ENCODE results near the gene SAMD11. TPM values are rescaled to one million over a fixed set of nuclear protein-coding genes. Genes with fewer than 3 reads are reported as not detected.

The SAMD11 gene
- total and polyA plus RNA-seq, 2 experiments from 2014 or later = 8.2 to 40.9 TPM

- Histone ChIP-seq H3K27me3 (replicated peaks; ENCODE audit: insufficient read depth) (no peaks in the 10 kb centered on the region), H4K20me1 (ENCODE audit: insufficient read depth) (no peaks in the 10 kb centered on the region), H3F3A (ENCODE audit: insufficient read depth) (no peaks in the 10 kb centered on the region; the same call in 1 of the 2 replicates), H3K4me1 (ENCODE audit: insufficient read depth) (0 out of 2 replicates have a peak, but pooled peaks cover 2% of the 10 kb centered on the region), H3K4me2 (ENCODE audit: unreplicated experiment) (no peak overlapping the region), H3K27ac (no peak overlapping the region), H3K9me3 (ENCODE audit: low read depth) (no peaks in the 10 kb centered on the region), H3K9ac (no peak overlapping the region), H2AFZ (no peak overlapping the region), H3K9me2 (ENCODE audit: insufficient read depth) (no peaks in the 10 kb centered on the region), H3K79me2 (ENCODE audit: insufficient read depth) (peaks cover 12% of the 10 kb centered on the region; the same call in 1 of the 2 replicates), H3K4me3 (no peak overlapping the region), H3K36me3 (ENCODE audit: low read depth) (no peaks in the 10 kb centered on the region)
- no peak for DNase-seq
- in situ Hi-C loops (cut with MboI) = no loop called here
- no peak for TF ChIP-seq EZH2phosphoT487 (IDR thresholded peaks at IDR 0.05; ENCODE audit: insufficient read depth, low read depth)
- WGBS, 2 experiments (ENCODE audit: low coverage in 1 of 2, low lambda C conversion rate in 2 of 2, missing lambda C conversion rate in 2 of 2) = 79 to 89% methylated on average over 24 to 25 of the region's 25 CpGs
Measured at GRCh38 chr1:932776-933602, 9.3 kb downstream of the SAMD11 start.

- Histone ChIP-seq H3K36me3 (ENCODE audit: low read depth) (no peaks in the 10 kb centered on the region), H2AFZ (no peak overlapping the region), H3K9me2 (ENCODE audit: insufficient read depth) (no peaks in the 10 kb centered on the region), H3F3A (ENCODE audit: insufficient read depth) (no peaks in the 10 kb centered on the region; the same call in 1 of the 2 replicates), H3K4me3 (no peak overlapping the region), H3K27ac (no peak overlapping the region), H3K27me3 (replicated peaks; ENCODE audit: insufficient read depth) (no peaks in the 10 kb centered on the region), H3K4me1 (ENCODE audit: insufficient read depth) (peaks cover 7% of the 10 kb centered on the region; the same call in 1 of the 2 replicates), H3K4me2 (ENCODE audit: unreplicated experiment) (no peak overlapping the region), H3K79me2 (ENCODE audit: insufficient read depth) (peaks cover 12% of the 10 kb centered on the region; the same call in 1 of the 2 replicates), H3K9me3 (ENCODE audit: low read depth) (no peaks in the 10 kb centered on the region), H3K9ac (no peak overlapping the region), H4K20me1 (ENCODE audit: insufficient read depth) (no peaks in the 10 kb centered on the region)
- 41 to 44% methylated on average over 9 to 10 of the region's 10 CpGs for WGBS, 2 experiments (ENCODE audit: low coverage in 1 of 2, low lambda C conversion rate in 2 of 2, missing lambda C conversion rate in 2 of 2)
- in situ Hi-C loops (cut with MboI) = no loop called here
- no peak for DNase-seq
- TF ChIP-seq EZH2phosphoT487 (IDR thresholded peaks at IDR 0.05; ENCODE audit: insufficient read depth, low read depth) (no peak), EZH2 (IDR thresholded peaks at IDR 0.05; ENCODE audit: insufficient read depth, poor library complexity, severe bottlenecking) (no peak)
Measured at GRCh38 chr1:933603-933940, 9.8 kb downstream of the SAMD11 start.

- Histone ChIP-seq H3K9ac (no peak overlapping the region), H3K4me3 (no peak overlapping the region), H3K79me2 (ENCODE audit: insufficient read depth) (peaks cover 4% of the 10 kb centered on the region; the same call in 1 of the 2 replicates), H3F3A (ENCODE audit: insufficient read depth) (no peaks in the 10 kb centered on the region; the same call in 1 of the 2 replicates), H3K27ac (no peak overlapping the region), H3K9me3 (ENCODE audit: low read depth) (no peaks in the 10 kb centered on the region), H3K36me3 (ENCODE audit: low read depth) (no peaks in the 10 kb centered on the region), H3K9me2 (ENCODE audit: insufficient read depth) (no peaks in the 10 kb centered on the region), H3K4me1 (ENCODE audit: insufficient read depth) (peaks cover 10% of the 10 kb centered on the region; the same call in 1 of the 2 replicates), H2AFZ (no peak overlapping the region), H3K4me2 (ENCODE audit: unreplicated experiment) (no peak overlapping the region), H3K27me3 (replicated peaks; ENCODE audit: insufficient read depth) (no peaks in the 10 kb centered on the region), H4K20me1 (ENCODE audit: insufficient read depth) (no peaks in the 10 kb centered on the region)
- 35 to 38% methylated on average over 37 of the region's 37 CpGs for WGBS, 2 experiments (ENCODE audit: low coverage in 1 of 2, low lambda C conversion rate in 2 of 2, missing lambda C conversion rate in 2 of 2)
- TF ChIP-seq EZH2phosphoT487 (IDR thresholded peaks at IDR 0.05; ENCODE audit: insufficient read depth, low read depth) = no peak
- TF ChIP-seq EZH2 (IDR thresholded peaks at IDR 0.05; ENCODE audit: insufficient read depth, poor library complexity, severe bottlenecking) = no peak
- in situ Hi-C loops (cut with MboI) = no loop called here
- DNase-seq = peak; percentile 48
Measured at GRCh38 chr1:934991-935750, 11.4 kb downstream of the SAMD11 start.

- Histone ChIP-seq H2AFZ (no peak overlapping the region), H3K27me3 (replicated peaks; ENCODE audit: insufficient read depth) (no peaks in the 10 kb centered on the region), H3K4me1 (ENCODE audit: insufficient read depth) (peaks cover 16% of the 10 kb centered on the region; the same call in 1 of the 2 replicates), H3K9ac (no peak overlapping the region), H3K79me2 (ENCODE audit: insufficient read depth) (peaks cover 4% of the 10 kb centered on the region; the same call in 1 of the 2 replicates), H3K9me3 (ENCODE audit: low read depth) (no peaks in the 10 kb centered on the region), H3K27ac (no peak overlapping the region), H3K4me2 (ENCODE audit: unreplicated experiment) (no peak overlapping the region), H3K9me2 (ENCODE audit: insufficient read depth) (no peaks in the 10 kb centered on the region), H3K36me3 (ENCODE audit: low read depth) (no peaks in the 10 kb centered on the region), H3F3A (ENCODE audit: insufficient read depth) (no peaks in the 10 kb centered on the region; the same call in 1 of the 2 replicates), H3K4me3 (no peak overlapping the region), H4K20me1 (ENCODE audit: insufficient read depth) (no peaks in the 10 kb centered on the region)
- peak; percentile 33 for DNase-seq
- no peak for TF ChIP-seq EZH2 (IDR thresholded peaks at IDR 0.05; ENCODE audit: insufficient read depth, poor library complexity, severe bottlenecking)
- TF ChIP-seq EZH2phosphoT487 (IDR thresholded peaks at IDR 0.05; ENCODE audit: insufficient read depth, low read depth) = no peak
- in situ Hi-C loops (cut with MboI) = no loop called here
- WGBS, 2 experiments (ENCODE audit: low coverage in 1 of 2, low lambda C conversion rate in 2 of 2, missing lambda C conversion rate in 2 of 2) = 37 to 43% methylated on average over 18 to 30 of the region's 30 CpGs
Measured at GRCh38 chr1:935751-936231, 12.1 kb downstream of the SAMD11 start.

Data from GM23248 (cell line).